HUES48 (cell line): Measurements from ENCODE around the gene ACY1.

Source experiments
- H3K27ac ChIP-seq: one replicate; pipeline ENCODE4 v1.7.0; 2013; ENCODE audit warnings: low read depth, low read length, inconsistent platforms
- H3K27me3 ChIP-seq: 2 replicates; pipeline ENCODE4 v1.6.1; 2013; ENCODE audit warnings: mild to moderate bottlenecking, low read length; ENCODE audit not compliant: control insufficient read depth, insufficient read depth
- H3K36me3 ChIP-seq: 2 replicates; pipeline ENCODE4 v1.6.1; 2013; ENCODE audit warnings: low read length; ENCODE audit not compliant: control insufficient read depth, insufficient read depth
- H3K4me1 ChIP-seq: 2 replicates; pipeline ENCODE4 v1.6.1; 2013; ENCODE audit warnings: mild to moderate bottlenecking, low read length; ENCODE audit not compliant: control insufficient read depth, insufficient read depth
- H3K4me3 ChIP-seq: 2 replicates; pipeline ENCODE4 v1.5.1; 2013; ENCODE audit warnings: mild to moderate bottlenecking, low read depth, low read length
- H3K9ac ChIP-seq: 2 replicates; pipeline ENCODE4 v1.6.1; 2013; ENCODE audit warnings: mild to moderate bottlenecking, low read depth, low read length, moderate library complexity
- H3K9me3 ChIP-seq: 2 replicates; pipeline ENCODE4 v1.6.1; 2013; ENCODE audit warnings: low read length; ENCODE audit not compliant: control insufficient read depth, insufficient read depth

Gene ACY1

GRCh38 chr3:52023101-52023770 is 39.9 kb downstream of the ACY1 start:
- Histone ChIP-seq H3K9me3 (no peaks in the 10 kb centered on the region), H3K4me3 (no peak overlapping the region), H3K27me3 (no peaks in the 10 kb centered on the region), H3K36me3 (no peaks in the 10 kb centered on the region), H3K9ac (no peak overlapping the region), H3K4me1 (peaks cover 7% of the 10 kb centered on the region), H3K27ac (no peak overlapping the region)

- Histone ChIP-seq H3K36me3 (no peaks in the 10 kb centered on the region), H3K9me3 (no peaks in the 10 kb centered on the region), H3K27ac (no peak overlapping the region), H3K4me1 (peaks cover 7% of the 10 kb centered on the region), H3K9ac (no peak overlapping the region), H3K4me3 (no peak overlapping the region), H3K27me3 (no peaks in the 10 kb centered on the region)
Measured at GRCh38 chr3:52023860-52024764, 40.8 kb downstream of the ACY1 start.

- Histone ChIP-seq H3K9me3 (no peaks in the 10 kb centered on the region), H3K4me1 (peaks cover 7% of the 10 kb centered on the region), H3K27me3 (no peaks in the 10 kb centered on the region), H3K4me3 (no peak overlapping the region), H3K9ac (no peak overlapping the region), H3K27ac (no peak overlapping the region), H3K36me3 (no peaks in the 10 kb centered on the region)
Measured at GRCh38 chr3:52024765-52025452, 41.6 kb downstream of the ACY1 start.

GRCh38 chr3:52025453-52025852 is 42.1 kb downstream of the ACY1 start:
- H3K27ac ChIP-seq, result no peak overlapping the region
- H3K9me3 ChIP-seq, result no peaks in the 10 kb centered on the region
- H3K36me3 ChIP-seq, result no peaks in the 10 kb centered on the region
- no peaks in the 10 kb centered on the region for H3K27me3 ChIP-seq
- peaks cover 7% of the 10 kb centered on the region for H3K4me1 ChIP-seq
- no peak overlapping the region for H3K9ac ChIP-seq
- H3K4me3 ChIP-seq, result no peak overlapping the region

- Histone ChIP-seq H3K4me1 (peaks cover 7% of the 10 kb centered on the region), H3K9ac (no peak overlapping the region), H3K27ac (no peak overlapping the region), H3K9me3 (no peaks in the 10 kb centered on the region), H3K27me3 (no peaks in the 10 kb centered on the region), H3K4me3 (no peak overlapping the region), H3K36me3 (no peaks in the 10 kb centered on the region)
Measured at GRCh38 chr3:52026041-52026440, 42.7 kb downstream of the ACY1 start.

- H3K4me1 ChIP-seq, result no peaks in the 10 kb centered on the region
- H3K36me3 ChIP-seq, result no peaks in the 10 kb centered on the region
- no peak overlapping the region for H3K4me3 ChIP-seq
- no peak overlapping the region for H3K9ac ChIP-seq
- H3K9me3 ChIP-seq, result no peaks in the 10 kb centered on the region
- no peak overlapping the region for H3K27ac ChIP-seq
- no peaks in the 10 kb centered on the region for H3K27me3 ChIP-seq
Measured at GRCh38 chr3:52028572-52028971, 45.2 kb downstream of the ACY1 start.

GRCh38 chr3:52029053-52029452 is 45.7 kb downstream of the ACY1 start:
- H3K9me3 ChIP-seq, result no peaks in the 10 kb centered on the region
- no peaks in the 10 kb centered on the region for H3K27me3 ChIP-seq
- H3K36me3 ChIP-seq, result no peaks in the 10 kb centered on the region
- H3K4me3 ChIP-seq, result no peak overlapping the region
- H3K9ac ChIP-seq, result no peak overlapping the region
- H3K27ac ChIP-seq, result no peak overlapping the region
- no peaks in the 10 kb centered on the region for H3K4me1 ChIP-seq

GRCh38 chr3:52029535-52029934 is 46.2 kb downstream of the ACY1 start:
- H3K4me3 ChIP-seq, result no peak overlapping the region
- H3K27ac ChIP-seq, result no peak overlapping the region
- H3K27me3 ChIP-seq, result no peaks in the 10 kb centered on the region
- H3K4me1 ChIP-seq, result no peaks in the 10 kb centered on the region
- H3K36me3 ChIP-seq, result no peaks in the 10 kb centered on the region
- no peak overlapping the region for H3K9ac ChIP-seq
- H3K9me3 ChIP-seq, result no peaks in the 10 kb centered on the region

GRCh38 chr3:52030714-52031310 is 47.5 kb downstream of the ACY1 start:
- Histone ChIP-seq H3K9ac (no peak overlapping the region), H3K9me3 (no peaks in the 10 kb centered on the region), H3K27me3 (no peaks in the 10 kb centered on the region), H3K36me3 (no peaks in the 10 kb centered on the region), H3K4me3 (no peak overlapping the region), H3K4me1 (no peaks in the 10 kb centered on the region), H3K27ac (no peak overlapping the region)

- Histone ChIP-seq H3K36me3 (no peaks in the 10 kb centered on the region), H3K4me3 (no peak overlapping the region), H3K4me1 (no peaks in the 10 kb centered on the region), H3K27ac (no peak overlapping the region), H3K27me3 (no peaks in the 10 kb centered on the region), H3K9ac (no peak overlapping the region), H3K9me3 (no peaks in the 10 kb centered on the region)
Measured at GRCh38 chr3:52031896-52032295, 48.6 kb downstream of the ACY1 start.
